Cortex of kidney (tissue), 1 donor: ENCODE data around the gene MIF.
"Not testable (repeated sequence)": the region's sequence is repeated elsewhere in the genome, so short reads cannot be mapped to it uniquely, and the experiment has no call there.

ENCODE experiments used
- DNase-seq: peaks from one replicate; lab custom pipeline; 2025; lab: John Stamatoyannopoulos, UW

The MIF gene

DNA sequence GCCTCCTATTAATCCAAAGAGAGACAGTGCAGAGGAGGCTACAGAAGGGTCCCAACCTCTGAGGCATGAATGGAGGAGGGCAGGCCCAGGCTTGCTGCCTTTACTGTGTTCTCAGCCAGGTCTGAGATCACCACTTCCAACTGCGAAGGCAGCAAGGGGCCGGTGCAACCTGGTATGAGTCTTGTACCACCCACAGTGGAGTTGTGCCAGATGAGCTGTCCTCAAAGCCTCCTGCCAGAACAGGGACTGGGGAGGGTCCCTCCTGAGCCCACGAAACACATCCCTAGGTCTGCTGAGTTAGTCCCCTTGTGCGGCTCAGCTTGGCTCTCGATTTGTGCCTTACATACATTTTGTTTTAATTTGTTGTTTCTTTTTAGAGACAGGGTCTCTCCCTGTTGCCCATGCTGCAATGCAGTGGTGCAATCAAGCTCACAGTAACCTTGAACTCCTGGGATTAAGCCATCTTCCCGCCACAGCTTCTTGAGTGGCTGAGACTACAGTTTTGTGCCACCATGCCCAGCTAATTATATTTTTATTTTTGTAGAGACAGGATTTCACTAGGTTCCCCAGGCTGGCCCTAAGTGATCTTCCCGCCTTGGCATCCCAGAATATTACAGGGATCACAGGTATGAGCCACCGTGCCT lies 9.3 kb downstream of the MIF start:
- DNase-seq, result no peak

DNA sequence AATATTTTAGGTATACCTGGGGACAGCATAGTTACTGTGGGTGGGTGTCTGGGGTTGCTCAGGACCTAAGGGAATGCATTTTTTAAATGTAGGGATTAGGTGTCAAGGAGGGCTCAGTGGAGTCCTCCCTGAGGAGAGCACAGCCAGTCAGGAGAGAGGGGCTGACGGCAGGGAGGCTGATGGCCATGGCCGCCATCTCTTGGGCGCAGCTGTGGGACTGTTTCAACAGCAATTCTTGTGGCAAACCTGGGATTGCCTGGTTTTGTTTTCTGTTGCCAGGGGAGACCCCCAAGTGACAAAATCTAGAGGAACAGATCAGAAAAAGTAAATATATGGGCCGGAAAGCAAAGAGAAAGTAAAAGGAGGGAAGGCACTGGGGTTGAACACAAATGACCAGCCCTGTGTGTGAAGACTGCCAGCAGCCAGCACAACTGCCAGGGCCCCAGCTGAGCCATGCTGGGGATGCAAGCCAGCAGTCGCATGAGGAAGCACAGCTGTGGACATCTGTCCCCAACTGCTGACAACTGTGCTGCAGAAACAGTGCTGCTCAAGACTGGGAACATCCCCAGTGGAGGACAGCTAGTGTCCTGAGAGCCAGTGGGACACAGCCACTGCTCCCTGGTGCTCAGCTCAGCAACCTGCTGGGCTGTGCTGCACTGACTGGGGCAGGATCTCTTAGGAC lies 10.5 kb downstream of the MIF start:
- DNase-seq, result no peak

DNA sequence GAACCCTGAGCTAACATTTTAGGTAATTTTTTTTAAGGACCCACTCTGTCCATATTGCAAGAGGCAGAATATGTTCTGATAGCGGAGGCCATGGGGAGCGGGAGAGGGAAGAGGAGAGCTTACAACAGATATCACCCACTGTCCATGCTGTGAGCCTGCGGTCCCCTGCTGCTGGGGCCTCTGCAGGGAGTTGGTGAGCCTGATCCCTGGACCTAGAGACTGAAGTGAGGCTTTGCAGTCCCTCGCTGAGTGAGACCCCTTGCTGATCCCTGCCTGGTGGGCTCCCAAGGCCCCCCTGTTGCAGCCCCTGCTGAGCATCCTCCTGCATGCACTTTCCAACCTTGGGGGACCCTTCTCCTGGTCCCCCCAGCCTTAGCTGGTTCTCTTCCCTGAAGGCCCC lies 12.5 kb downstream of the MIF start:
- no peak for DNase-seq

DNA sequence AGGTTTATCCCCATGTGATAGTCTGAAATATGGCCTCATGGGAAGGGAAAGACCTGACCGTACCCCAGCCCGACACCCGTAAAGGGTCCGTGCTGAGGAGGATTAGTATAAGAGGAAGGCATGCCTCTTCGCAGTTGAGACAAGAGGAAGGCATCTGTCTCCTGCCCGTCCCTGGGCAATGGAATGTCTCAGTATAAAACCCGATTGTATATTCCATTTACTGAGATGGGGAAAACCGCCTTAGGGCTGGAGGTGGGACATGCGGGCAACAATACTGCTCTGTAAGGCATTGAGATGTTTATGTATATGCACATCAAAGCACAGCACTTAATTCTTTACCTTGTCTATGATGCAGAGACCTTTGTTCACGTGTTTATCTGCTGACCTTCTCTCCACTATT lies 13.2 kb downstream of the MIF start:
- not testable (repeated sequence) for DNase-seq

DNA sequence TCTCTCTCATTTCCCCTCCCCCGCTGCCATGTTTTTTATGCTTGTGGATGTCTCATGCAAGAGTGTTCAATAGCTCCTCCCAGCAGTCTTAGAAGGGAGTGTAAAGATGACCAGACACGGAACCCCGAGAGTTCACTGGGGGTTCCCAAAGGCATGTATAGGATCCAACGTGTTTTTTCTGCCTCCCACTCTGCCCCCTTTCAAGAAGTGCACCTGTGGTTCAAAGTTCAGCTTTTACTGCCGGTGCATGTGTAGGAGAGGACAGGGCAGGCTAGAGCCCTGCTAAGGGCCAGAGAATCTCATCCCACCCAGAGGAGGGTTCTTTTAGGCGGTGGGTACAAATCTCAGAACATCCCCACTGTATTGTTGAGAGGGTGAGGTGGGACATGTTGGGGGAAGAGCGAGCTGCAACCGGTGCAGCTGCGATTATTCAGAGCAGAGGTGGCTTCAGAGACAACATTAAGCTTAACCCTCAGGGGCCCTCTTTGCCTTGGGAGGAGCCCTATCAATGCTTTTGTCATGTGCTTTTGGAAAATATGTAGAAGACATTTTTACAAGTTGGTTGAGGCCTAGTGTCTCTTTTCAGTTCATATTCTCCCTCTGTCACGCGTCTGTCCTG lies 14.5 kb downstream of the MIF start:
- no peak for DNase-seq

DNA sequence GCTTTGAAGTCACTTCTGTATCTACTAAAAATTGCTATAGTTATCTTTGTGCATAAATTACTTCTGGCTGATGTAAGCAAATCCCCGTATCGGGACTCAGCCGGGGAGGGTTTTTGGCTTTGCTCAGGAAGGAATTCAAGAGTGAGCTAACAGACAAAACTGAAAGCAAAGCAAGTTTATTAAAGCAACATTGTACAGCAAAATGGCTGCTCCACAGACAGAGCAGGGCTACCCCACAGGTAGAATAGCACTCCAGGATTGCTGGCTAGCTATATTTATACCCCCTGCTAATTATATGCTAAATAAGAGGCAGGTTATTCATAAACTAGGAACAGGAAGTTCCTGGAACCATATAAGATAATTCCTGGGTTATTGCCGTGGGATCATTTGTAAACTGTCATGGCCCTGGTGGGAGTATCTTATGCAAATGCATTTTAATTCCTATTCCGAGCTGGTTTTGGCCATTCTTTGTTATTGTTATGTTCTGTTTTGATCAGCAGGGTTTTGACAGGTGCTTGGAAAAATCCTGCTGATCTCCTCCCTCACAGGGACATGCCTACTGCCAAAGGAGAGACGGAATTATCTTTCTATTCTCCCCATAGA lies 15.2 kb downstream of the MIF start:
- DNase-seq, result no peak

DNA sequence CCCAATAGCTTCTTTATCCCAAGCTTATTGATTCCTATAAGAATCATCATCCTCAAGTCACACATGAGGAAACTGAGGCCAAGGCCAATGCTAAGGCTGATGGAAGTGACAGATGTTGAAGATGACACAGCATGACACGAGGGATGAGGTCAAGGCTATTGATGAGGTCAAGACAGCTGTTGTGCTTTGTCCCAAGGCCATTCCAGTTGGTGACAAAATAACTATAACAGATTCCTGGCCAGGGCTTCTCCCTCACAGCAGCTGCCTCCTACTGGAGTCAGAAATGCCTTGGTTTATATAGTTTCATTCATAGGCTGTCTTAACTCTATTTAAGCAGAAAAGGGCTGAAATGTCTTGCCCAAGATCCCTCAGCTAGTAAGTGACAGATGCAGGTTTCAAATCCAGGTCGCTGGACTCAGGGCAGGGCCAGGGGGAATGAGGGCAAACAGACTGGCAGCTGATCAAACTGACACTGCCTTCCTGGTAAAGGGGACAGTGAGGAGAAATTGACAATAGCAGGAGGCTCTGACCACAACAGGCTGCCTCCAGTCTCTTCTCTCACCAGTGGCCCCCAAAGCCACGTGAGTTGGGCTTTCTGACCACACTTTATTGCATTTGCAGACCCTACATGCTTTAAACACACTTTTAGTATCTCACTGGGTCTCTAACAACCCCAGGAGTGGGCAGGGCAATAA lies 16.5 kb downstream of the MIF start:
- DNase-seq, result no peak

DNA sequence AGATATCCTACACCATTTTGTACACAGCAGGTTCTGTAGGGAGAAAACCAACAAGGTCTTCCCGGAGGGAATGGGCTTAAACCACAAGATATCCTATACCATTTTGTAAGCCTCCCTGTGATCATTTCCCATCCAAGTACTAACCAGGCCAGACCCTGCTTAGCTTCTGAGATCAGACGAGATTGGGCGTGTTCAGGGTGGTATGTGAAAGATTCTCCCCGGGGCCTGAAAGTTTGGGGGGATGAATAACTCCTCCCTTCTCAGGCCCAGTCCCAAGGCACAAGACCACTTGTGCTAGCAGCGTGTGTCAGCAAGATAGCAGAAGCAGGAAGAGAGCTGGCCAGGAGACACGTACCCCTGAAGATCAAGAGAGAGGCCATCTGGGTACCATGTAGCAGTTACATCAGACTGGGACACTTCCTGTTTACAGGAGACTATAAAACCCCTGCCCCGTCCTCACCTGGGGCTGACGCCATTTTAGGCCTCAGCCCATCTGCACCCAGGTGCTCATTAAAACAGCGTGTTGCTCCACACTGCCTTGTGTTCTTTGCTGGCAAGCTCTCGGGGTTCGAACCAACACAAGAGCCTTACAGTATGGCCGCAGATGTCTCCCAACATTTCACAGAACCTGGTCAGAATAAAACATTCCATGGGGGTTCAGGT lies 17.3 kb downstream of the MIF start:
- DNase-seq, result no peak

DNA sequence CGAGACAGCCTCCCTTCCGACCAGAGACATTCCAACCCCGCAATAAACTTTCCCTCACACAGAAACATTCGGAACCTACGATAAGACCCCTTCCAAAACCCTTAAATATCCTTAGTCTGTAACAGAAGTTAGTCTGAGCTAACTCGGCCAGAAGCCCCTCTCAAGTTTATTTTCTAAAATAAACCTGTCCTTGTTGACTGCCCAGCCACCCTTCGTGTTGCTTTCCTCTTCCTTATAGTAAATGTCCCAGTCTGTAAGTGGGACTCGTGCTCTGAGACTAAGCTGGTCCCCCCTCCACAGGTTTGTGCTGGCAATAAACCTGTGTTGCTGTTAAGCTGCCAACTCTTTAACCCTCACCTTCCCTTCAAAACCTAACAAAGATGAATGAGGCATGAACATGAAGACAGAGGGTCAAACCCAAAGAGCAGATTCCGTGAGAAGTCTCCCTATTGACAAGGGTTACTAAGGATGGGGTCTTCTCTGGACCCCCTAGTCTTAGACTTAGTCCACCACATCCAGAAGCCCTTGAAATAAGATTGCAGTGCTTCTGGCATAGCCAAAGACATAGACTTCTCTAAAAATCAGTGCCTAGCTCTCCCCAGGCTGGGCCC lies 18.2 kb downstream of the MIF start:
- DNase-seq, result no peak

DNA sequence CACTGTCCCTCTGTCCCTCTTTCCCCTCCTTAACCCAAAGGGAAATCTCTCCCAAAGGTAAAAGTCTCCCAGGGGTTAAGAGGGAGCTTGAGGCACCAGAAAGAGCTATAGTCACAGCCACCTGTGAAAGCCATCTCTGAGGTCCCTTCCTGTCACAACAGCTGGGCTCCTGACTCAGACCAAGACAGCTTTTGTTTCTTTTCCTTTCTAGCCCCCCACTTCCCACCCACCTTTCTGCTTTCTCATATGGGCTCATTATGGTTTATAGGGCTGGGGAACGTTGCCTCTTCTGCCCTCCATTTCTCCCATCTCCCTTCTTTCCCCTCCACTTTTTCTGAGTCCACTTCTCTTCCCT lies 19.1 kb downstream of the MIF start:
- DNase-seq, result no peak

DNA sequence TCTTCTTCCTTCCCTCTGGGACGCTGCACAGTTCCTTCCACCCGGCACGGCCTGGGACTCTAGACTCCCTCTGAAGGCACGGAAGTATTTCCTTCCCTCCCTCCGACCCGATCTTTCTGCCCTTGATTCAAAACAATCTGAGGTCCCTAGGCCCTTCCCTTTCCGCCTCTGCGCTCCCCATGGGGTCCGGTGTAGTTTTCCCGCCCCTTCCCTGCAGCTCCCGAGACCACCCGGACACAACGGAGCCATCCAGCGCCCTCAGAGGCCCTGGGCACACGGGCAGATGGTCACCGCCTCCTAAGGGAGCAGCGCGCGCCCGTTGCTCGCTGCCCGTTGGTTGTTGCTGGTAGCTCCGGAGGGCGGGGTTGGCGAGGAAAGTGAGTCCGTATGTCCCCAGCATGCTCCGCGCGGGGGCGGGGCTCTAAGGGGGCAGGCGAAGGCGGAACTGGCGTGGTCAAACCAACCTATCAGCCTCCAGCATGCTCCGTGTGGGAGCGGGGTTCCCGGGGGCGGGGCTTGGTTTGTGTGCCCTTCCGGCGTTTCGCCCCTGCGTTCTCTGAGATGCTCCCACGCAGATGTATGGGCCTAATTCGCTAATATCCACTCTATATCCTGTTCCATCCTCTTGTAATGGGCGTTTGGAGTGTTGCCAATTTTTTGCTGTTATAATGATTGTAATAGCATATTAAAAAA lies 19.6 kb downstream of the MIF start:
- no peak for DNase-seq

DNA sequence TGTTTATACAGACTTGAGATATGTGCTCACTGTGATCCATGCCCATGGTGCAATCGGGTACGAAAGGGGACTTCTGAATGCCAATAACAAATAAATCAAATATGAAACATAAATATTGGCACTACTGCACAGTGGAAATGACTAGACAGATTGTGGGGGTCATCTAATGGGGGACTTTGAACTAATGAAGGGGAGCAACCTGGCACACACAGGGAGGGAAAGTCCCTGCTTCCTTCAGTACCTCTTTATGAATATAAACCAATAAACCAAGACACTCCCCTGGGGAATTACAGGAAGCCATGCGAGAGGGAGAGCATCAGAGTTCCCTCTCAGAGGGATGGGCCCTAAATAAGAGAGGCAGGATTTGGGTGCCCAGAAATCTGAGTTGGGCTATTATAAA lies 21.1 kb downstream of the MIF start:
- DNase-seq, result no peak

DNA sequence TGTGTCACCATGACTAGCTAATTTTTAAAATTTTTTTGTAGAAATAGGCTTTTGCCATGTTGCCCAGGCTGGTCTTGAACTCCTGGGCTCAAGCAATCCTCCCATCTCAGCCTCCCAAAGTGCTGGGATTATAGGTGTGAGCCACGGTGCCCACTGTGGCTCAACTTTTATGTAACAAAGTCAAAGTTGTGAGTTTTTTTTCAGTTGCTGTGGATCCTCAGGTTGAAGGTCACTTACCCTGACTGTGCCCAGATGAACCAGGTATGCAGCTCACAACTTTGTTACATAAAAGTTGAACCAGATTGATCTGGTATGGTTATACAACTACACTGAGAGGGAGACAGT lies 26.1 kb downstream of the MIF start:
- not testable (repeated sequence) for DNase-seq

DNA sequence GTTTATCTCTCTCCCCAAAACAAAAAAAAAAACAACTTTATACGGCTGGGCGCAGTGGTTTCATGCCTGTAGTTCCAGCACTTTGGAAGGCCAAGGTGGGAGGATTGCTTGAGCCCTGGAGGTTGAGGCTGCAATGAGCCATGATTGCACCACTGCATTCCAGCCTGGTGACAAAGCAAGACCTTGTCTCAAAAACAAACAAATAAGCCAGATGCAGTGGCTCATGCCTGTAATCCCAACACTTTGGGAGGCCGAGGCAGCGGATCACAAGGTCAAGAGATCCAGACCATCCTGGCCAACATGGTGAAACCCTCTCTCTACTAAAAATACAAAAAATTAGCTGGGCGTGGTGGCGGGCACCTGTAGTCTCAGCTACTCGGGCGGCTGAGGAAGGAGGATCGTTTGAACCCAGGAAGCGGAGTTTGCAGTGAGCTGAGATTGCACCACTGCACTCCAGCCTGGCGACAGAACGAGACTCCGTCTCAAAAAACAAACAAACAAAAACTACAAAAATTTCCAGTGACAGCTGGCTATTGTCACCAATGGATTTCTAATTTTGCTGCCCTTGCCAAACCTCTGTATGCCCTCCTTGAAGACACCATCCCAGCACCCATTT lies 27.5 kb downstream of the MIF start:
- DNase-seq, result not testable (repeated sequence)

DNA sequence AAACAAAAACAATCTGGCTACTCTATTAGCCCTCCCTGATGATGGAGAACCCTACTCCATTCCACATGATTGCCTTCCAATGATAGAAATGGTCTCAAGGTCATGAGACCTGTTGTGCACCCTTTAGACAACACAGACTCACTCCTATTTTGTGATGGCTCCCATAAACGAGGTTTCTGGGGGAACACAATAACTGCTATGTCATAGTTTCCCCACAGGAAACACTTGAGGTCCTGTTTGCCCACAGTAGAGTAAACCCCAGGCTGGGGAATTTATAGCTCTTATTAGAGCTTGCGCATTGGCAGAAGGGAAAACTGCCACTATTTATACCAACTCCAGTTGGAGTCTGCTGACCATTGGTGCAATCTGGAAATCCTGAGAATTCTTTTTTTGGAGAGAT lies 28.7 kb downstream of the MIF start:
- DNase-seq, result no peak

DNA sequence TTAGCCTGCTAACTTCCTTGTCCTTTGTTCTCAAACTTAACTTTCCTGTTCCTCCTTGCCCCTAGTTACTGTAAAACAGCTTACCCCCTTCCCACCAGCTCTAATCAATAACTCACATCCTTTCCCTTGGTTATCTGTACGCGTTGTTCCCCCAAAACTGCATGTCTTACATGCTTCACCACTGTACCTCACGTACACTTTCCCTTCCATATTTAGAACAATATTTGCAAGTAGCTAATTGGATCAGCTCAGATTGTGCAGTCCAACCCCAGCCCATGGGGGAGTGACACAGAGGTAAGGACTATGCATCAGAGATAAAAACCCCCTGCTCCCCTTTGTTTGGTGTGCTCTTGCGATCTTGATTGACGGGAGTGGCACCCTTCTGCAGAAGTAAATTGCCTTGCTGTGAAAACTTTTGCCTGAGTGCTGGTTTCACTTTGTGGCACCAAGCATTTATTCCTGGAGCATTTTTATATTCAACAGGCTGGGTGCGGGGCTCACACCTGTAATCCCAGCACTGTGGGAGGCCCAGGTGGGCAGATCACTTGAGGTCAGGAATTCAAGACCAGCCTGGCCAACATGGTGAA lies 30.9 kb downstream of the MIF start:
- no peak for DNase-seq

DNA sequence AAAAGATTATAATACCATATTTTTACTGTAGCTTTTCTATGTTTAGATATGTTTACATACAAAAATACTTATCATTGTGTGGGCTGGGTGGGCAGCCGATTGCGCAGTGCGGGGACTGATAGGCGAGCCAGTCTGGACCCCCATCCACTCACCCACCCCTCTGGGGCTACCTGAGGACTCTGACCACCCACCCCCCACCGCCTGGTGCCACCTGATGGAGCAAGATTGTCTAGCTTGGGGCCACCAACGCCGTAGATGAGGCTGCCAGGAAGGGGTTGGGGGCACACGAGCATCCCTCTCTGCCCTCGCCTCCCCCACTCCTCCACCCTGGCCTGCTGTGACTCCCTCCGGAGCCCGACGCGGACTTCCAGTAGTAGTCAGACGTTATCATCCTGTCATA lies 32.4 kb downstream of the MIF start:
- no peak for DNase-seq

DNA sequence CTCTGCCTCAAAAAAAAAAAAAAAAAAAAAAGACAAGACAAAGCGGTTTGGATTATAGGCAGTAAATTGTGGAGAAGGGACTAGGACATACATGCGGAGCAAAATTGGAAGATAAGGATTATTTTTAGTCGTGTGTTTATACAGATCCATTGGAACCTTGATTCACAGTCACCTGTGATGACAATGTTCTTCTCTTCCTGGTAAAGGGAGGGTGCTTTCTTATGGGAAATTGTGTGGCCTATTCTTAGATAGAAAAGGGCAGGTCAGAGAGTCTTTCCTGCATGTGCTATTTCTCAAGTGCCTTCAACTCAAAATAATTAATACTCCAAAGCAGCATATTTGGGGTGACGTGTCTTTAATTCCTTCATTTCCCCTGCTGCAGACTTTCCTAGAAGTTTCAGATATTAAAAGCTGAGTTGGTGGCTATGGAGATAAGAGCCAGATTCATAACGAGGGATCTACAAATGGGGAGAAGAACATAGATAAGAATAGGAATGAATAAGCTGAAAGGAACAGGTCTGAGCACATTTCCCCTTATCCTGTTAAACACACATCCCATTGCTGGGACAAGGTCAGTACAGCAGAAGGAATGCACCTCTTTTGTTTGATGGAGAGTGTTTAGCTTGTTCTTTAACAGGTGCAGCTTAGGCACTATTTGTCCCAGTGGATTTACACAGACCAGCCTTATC lies 44.3 kb downstream of the MIF start:
- no peak for DNase-seq

DNA sequence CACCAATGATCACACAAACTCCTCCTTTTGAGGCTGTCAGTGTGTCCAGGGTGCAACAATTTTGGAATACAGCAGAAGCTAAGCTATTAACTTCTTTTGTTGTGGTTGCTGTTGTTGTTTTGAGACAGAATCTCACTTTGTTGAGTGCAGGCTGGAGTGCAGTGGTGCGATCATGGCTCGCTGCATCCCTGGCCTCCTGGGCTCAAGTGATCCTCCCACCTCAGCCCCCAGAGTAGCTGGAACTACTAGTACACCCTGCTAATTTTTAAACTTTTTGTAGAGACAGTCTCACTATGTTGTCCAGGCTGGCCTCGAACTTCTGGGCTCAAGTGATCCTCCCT lies 44.8 kb downstream of the MIF start:
- DNase-seq, result no peak

DNA sequence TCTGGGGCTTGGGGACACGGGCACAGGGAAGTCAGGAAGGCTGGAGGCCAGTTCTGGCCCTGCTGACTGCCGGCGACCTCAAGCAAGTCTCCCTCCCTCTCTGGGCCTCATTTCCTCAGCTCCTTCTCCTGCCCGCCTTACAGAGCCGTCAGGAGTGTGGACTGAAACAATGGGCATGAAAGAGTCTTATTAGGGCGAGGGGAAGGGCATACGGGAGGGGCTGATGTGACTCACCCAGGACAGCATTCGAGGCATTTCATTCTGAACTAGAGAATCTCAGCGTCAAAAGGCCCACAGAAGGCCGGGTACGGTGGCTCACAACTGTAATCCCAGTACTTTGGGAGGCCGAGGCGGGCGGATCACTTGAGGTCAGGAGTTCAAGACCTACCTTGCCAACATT lies 46.0 kb downstream of the MIF start:
- DNase-seq, result not testable (repeated sequence)
